ENCODE data around the gene BANP.
"Not testable (repeated sequence)": the region's sequence is repeated elsewhere in the genome, so short reads cannot be mapped to it uniquely, and the experiment has no call there.

BANP gene

DNA sequence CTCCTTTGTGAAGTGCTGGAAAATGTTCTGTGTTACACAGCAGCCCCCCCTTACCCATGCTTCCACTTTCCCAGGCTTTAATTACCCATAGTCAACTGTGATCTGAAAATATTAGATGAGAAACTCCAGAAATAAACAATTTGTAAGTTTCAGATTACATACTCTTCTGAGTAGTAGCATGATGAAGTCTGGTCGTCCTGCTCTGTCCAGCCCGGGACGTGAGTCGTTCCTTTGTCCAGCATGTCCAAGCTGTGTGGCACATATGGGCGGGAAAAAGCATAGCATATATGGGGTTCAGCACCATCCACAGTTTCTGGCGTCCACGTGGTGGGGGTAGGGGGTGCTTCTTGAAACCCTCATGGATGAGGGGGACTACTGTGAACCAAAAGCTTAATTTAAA lies 83.5 kb downstream of the BANP start:
- DNase-seq: no peak

DNA sequence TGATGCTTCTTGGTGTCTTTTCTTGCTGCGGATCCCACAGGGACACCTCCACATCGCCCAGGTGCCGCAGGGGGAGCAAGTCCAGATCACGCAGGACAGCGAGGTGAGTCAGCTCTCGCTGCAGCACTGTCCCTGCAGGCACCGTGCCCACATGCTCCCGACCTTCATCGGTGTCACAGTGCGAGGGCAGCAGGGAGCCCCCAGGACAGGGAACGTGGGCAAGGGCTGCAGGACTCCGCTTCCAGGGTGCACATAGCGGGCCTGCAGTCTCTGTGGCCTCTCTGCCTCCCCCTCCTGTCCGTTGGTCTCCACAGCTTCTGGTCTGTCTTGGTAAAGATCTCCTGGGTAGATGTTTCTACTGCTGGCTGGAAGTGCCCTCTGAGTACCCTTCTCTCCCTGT lies 84.1 kb downstream of the BANP start:
- DNase-seq: no peak

DNA sequence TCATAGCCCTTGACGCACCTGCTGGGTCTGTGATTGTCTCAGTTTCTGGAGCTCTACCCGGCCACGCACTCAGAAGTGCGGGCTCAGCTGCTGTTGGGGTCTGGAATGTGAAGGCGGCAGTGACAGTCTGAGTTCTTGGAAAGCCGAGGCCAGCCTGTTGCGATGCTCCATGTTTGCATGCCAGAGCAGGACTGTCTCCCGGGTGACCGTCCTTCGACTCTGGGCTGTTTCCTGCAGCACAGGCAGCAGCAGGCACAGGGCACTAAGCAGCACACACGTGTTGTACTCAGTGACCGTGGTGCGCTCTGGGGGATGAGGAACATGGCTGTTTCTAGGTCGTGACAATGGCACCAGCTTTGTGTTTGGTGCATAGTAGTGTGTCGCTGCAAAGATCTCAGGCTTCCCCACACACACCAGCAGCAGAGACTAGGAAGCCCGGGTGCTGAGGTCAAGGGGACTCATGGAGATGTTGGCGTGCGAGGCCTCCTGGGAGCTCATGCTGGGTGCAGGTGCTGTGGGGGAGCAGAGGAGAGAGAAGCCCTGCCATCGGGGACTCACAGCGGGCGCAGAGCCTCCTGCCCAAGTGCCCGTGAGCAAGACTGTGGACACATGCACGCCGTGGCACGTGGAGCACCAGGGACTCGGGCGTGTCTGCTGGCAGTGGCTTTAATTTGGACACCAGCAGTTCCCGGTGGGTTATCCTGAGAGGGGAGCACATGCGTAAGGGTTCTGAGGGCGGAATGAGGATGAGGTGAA lies 84.8 kb downstream of the BANP start:
- DNase-seq: not testable (repeated sequence)

DNA sequence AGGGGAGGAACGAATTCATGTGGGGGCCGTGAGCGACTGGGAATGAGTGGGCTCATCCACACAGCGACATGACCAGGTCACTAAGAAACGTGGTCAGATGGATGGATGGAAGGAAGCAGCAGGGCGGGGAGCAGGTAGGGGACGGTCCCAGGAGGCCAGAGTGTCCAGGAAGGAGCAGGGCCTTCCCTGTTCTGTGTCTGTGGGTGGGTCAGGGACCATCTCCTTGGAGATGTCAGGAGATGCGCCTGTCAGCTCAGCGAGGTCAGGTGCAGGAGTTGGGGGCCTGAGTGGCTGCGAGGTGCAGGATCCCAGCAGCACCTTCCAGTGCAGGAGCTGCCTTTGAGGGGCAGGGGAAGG lies 85.4 kb downstream of the BANP start:
- DNase-seq: not testable (repeated sequence)

GRCh38 chr16:88037359-88037758 lies 86.1 kb downstream of the BANP start:
- DNase-seq: not testable (repeated sequence)

DNA sequence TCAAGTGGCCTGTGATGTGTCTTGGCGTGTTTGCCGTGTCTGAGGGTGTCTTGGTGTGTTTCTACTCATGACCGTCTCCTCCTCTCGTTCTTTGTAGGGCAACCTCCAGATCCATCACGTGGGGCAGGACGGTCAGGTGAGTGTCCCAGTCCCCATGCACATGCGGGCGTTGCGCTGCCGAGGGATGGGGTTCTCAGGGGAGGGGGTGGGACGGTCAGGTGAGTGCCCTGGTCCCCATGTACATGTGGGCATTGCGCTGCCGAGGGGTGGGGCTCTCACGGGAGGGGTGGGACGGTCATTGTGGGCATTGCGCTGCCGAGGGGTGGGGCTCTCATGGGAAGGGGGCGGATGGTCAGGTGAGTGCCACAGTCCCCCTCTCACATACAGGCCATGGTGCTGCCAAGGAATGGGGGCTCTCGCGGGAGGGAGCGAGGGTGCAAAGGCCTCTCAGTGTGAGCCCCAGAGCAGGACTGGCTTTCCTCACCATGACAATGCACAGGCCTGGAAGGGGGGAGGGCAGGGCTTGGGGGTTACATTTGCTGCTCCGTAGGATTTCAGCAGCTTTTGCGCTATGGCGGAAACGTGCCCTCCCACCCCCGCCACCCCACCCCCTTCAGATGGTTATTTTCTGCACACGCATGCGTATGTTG lies 86.8 kb downstream of the BANP start:
- not testable (repeated sequence) for DNase-seq

DNA sequence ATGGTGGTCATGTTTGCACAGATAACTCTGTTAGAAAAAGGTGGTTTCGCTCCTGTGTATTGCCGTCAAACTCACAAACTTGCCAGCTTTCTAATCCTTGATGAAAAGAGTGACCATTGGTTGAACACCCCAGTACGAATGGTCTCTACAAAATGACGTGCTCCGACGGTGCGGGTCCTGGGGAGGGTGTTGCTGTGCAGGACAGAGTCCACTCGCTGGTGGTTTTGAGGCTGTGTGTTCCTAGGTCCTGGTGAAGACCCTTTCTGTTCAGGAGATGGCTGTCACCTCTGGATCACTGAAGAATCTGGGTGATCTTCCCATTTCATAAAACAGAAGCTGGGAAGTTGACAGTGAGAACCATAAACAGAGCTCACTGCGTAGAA lies 87.3 kb downstream of the BANP start:
- not testable (repeated sequence) for DNase-seq

GRCh38 chr16:88039591-88039990 lies 88.4 kb downstream of the BANP start:
- DNase-seq: no peak

GRCh38 chr16:88040196-88040876 lies 89.1 kb downstream of the BANP start:
- not testable (repeated sequence) for DNase-seq

DNA sequence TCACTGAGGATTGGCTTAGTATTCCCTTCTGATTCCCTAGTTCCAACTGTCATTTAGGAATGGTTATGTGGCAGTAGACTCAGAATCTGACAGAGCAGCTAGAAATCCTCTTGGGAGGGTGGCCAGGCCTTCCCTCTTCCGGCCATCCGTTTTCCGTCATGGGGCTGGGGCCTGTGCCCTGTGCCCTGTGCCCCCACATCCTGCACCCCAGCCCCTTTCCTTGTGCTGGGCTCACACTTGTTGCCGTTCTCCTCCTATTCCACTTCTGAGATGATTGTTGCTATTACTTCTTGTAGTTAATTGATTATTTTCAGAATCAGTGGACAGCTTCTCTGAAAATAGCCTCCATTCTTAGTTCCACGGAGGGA lies 89.6 kb downstream of the BANP start:
- not testable (repeated sequence) for DNase-seq

DNA sequence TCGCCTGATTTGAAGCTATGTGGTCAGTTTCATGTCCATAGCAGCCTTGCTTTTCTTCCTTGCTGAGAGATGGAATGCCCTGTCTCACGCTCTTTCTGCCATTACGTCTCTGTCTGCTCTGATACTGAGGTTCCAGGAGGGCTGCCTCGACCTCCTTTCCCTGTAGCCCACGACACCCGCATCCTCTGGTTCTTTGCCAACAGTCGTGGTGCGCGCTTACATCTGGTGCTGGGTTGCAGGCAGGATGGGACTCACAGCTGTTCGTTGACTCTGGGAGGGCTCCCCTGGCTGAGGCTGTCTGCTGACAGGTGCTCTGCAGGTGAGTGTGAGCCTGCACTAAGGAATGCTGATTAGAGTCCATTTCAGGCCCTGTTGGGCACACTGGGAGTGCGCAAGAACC lies 90.3 kb downstream of the BANP start:
- not testable (repeated sequence) for DNase-seq

DNA sequence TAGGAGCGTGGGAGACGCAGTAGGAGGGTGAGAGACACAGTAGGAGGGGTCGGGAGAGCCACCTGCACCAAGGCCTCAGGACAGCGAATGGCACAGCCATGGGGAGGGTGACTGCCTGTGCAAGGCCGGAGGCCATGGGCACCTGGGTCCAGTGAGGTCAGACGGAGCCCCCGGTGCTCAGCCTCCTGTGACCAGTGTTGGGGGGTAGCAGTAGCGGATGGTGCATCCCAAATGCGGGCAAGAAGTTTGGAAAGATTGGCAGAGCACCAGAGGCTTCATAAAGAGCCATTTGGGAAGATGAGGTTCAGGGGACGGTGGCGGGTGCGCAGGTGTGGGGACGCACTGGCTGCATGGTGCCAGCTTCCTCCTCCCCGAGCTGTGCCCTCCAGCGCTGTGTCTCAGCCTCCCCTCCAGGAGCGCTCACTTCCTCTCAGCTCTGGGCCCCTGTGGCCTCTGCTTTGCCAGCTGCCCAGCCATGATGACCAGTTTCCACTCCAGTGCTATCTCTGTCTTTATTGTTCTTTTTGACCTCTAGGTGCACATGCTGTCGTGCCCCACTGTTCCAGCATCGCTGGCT lies 90.8 kb downstream of the BANP start:
- not testable (repeated sequence) for DNase-seq

DNA sequence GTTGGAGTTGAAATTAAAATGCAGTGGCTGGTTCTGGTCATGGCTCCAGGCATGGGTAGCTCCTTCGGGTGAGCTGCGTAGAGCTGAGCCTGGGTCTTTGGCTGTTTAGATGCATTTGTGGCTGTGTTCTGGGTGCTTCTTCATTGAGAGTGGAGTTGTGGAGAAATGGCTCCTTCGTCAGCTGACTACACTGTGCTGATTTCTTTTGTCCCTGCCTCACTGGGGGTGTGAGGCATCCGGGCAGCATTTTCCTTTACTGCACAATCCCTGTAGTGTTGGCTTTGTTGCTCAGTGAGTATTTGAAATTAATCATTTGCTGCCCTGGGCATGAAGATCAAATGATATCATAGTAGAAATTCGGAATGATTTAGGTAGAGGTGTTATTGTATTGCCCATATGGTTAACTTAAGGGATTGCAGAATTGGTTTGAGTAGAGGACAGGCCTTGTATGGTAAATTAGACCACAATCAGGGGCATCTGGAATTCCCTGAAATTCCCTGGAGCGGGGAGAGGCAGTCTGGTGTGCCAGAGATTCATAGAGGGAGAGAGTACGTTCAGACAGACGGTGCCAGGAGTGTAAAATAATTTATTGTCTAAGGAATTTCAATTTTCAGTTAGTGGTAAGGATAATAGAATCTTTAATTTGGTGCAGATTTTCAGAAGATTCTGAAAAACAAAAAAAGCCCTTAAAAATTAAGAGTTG lies 92.1 kb downstream of the BANP start:
- DNase-seq: not testable (repeated sequence)

DNA sequence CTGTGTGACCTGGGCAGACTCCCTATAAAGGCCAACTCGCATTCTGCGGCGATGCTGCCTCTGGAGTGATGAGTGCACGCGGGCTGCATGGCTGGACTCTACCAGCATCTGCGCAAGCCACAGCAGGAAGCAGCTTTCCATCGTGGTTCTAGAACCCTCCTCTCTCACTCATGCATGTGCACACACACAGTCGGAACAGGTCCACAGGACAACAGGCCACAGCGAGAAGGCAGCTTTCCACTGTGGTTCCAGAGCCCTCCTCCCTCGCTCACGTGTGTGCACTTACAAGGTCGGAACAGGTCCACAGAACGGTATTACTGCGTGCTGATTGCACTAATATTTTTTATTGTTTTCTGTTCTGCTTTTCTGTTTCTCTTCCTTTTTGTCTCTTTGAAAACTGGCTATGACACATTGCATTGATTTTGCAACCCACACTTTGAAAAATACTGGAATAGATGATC lies 92.9 kb downstream of the BANP start:
- DNase-seq: not testable (repeated sequence)

- DNase-seq: not testable (repeated sequence)
Measured at GRCh38 chr16:88045361-88045760, 94.1 kb downstream of the BANP start.

DNA sequence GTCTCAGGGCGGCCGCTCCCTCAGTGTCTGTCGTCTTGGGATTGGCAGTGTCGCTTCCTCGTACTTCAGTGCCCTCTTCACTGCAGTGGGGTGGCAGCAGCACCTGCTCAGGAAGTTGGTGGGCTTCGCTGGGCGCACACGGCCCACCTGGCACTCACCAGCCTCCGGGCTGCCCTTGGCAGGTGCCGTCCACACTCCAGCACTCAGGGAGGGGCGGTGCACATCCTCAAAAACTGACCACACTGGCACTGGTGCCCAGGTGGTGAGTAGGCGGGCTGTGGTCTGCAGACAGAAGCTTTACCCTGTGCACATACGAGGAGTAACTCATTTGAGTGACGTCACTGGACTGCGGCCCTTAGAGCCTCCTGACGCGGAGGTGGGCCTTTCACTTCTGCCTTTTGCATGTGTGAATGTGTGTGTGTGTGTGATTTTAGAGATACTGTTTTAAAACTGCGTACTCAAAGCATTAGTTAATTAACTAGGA lies 94.6 kb downstream of the BANP start:
- DNase-seq: no peak

DNA sequence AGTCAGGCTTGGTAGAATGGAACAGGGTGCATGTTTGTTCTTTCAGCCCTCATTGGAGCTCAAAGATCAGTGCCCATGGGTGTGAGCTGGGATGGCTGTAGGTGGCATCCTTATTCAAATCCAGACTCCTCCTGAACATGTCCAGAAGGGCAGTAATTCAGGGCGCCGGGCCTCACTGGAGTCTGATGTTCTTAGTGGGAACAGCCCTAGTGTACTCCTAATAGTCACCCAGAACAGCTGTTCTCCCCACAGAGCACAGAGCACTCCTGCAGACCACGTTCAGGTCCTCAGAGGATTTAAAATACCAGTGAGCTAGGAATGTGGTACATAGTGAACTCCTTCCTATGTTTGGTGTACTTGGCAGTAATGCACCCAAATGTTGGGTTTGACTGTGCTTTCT lies 96.2 kb downstream of the BANP start:
- DNase-seq: no peak

GRCh38 chr16:88048985-88049384 lies 97.8 kb downstream of the BANP start:
- DNase-seq: no peak

DNA sequence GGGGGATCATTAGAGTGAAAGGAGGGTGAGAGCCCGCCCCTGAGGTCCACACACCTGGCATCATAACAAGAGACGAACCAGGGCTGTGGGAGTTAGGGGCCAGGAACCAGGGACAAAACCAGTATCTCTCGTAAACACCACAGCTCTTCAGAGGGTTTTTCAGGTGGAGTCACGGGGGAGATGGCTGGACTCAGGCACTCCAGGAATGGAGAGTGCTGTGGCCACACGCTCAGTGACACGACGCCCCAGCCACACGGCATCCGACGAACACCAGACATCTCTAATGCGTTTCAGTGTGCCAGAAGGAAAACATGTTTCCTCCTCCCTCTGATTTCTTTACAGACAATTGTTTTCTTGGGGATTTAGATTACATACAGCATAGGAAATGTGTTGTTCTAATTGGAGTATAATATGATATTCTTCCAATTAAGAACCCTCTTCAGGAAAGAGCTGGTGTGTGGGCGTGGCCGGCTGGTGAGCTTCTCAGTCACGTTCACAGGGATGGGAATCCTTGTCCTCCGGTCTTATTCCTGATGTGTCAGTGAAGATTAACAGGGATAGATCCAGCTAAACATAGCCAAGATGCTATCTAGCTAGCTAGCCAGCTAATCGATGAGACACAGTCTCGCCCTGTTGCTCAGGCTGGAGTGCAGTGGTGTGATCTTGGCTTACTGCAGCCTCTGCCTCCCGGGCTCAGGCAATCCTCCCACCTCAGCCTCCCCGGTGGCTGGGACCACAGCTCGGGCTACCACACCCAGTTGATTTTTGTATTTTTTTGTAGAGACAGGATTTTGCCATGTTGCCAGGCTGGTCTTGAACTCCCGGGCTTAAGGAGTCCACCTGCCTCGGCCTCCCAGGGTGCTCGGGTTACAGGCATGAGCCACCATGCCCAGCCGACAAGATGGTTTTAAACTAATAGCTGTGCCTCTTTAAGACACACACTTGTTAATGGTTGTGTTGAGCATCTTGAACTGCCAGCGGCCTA lies 98.6 kb downstream of the BANP start:
- no peak for DNase-seq

GRCh38 chr16:88050952-88051660 lies 99.9 kb downstream of the BANP start:
- no peak for DNase-seq

DNA sequence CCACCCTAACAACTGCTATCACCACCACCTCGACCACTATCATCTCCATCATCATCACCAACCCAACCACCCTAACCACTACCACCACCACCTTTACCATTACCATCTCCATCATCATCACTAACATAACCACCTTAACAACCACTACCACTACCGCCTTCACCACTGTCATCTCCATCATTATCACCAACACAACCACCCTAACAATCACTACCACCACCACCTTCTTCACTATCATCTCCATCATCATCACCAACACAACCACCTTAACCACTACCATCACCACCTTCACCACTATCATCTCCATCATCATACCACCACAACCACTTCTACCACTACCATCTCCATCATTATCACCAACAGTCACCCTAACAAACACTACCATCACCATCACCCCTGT lies 101.4 kb downstream of the BANP start:
- no peak for DNase-seq
